ENCODE measurements around the gene CARM1. TPM values are rescaled to one million over a fixed set of nuclear protein-coding genes. Genes with fewer than 3 reads are reported as not detected.

The CARM1 gene
- total and polyA plus RNA-seq, 2 of the 13 experiments (the other 11 are each of a cell fraction or from before 2014, with no cell fraction given) = 27.6 to 55.8 TPM

GRCh38 chr19:10870501-10870954 lies 825 bp upstream of the CARM1 start (continued):
- TF ChIP-seq, protein P1, sequence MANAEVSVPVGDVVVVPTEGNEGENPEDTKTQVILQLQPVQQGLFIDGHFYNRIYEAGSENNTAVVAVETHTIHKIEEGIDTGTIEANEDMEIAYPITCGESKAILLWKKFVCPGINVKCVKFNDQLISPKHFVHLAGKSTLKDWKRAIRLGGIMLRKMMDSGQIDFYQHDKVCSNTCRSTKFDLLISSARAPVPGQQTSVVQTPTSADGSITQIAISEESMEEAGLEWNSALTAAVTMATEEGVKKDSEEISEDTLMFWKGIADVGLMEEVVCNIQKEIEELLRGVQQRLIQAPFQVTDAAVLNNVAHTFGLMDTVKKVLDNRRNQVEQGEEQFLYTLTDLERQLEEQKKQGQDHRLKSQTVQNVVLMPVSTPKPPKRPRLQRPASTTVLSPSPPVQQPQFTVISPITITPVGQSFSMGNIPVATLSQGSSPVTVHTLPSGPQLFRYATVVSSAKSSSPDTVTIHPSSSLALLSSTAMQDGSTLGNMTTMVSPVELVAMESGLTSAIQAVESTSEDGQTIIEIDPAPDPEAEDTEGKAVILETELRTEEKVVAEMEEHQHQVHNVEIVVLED (CRISPR knock-in tag; IDR thresholded peaks at IDR 0.05; ENCODE audit: borderline replicate concordance) = no peak
- TF ChIP-seq GPN1 (CRISPR knock-in tag; IDR thresholded peaks at IDR 0.05; ENCODE audit: borderline replicate concordance) (no peak), NBN (conservative IDR thresholded peaks at IDR 0.05) (no peak), NR2F2 (IDR thresholded peaks at IDR 0.05; ENCODE audit: borderline replicate concordance, low read depth) (no peak), POLR2AphosphoS5 (IDR thresholded peaks at IDR 0.05; ENCODE audit: low read depth, low read length) (peak; percentile 68), ARNT2 (CRISPR knock-in tag; IDR thresholded peaks at IDR 0.05; ENCODE audit: low read depth) (no peak), ZNF792 (CRISPR knock-in tag; IDR thresholded peaks at IDR 0.05) (no peak), TOPORS (CRISPR knock-in tag; IDR thresholded peaks at IDR 0.05) (no peak), ZNF510 (CRISPR knock-in tag; IDR thresholded peaks at IDR 0.05; ENCODE audit: low read depth) (no peak), HNF4G (IDR thresholded peaks at IDR 0.05; ENCODE audit: borderline replicate concordance, low read depth, low read length) (peak; percentile 25; the same call in 1 of the 2 replicates), HNF4G (CRISPR knock-in tag; IDR thresholded peaks at IDR 0.05; ENCODE audit: borderline replicate concordance, low read depth) (no peak), HNRNPH1 (optimal IDR thresholded peaks at IDR 0.05; ENCODE audit: low read depth, low read length) (no peak)
